ENCODE measurements around the gene EPHB6. TPM values are rescaled to one million over a fixed set of nuclear protein-coding genes. Genes with fewer than 3 reads are reported as not detected.

EPHB6 gene
- total RNA-seq, 4 donors from 2014 or later = 0.53 to 19.0 (median 5.5) TPM

- Histone ChIP-seq H3K36me3 (no peaks in the 10 kb centered on the region), H3K4me3 (no peak overlapping the region), H3K27me3 (no peaks in the 10 kb centered on the region), H3K27ac (no peak overlapping the region), H3K4me1 (peaks cover 0 to 19% (median 4%) of the 10 kb centered on the region in 4 donors), H3K9me3 (no peaks in the 10 kb centered on the region)
- no peak for DNase-seq
- no peak for TF ChIP-seq CTCF (IDR thresholded peaks at IDR 0.05)
- TF ChIP-seq POLR2A (IDR thresholded peaks at IDR 0.05) = no peak
Measured at GRCh38 chr7:142857625-142858024, 2.7 kb downstream of the EPHB6 start.

- TF ChIP-seq CTCF (IDR thresholded peaks at IDR 0.05) (no peak), POLR2A (IDR thresholded peaks at IDR 0.05) (no peak)
- Histone ChIP-seq H3K27ac (no peak overlapping the region), H3K27me3 (no peaks in the 10 kb centered on the region), H3K9me3 (no peaks in the 10 kb centered on the region), H3K36me3 (no peaks in the 10 kb centered on the region), H3K4me1 (peaks cover 0 to 12% (median 4%) of the 10 kb centered on the region in 4 donors), H3K4me3 (no peak overlapping the region)
- DNase-seq = no peak
Measured at GRCh38 chr7:142859411-142859810, 4.5 kb downstream of the EPHB6 start.

GRCh38 chr7:142859829-142860228, 5.0 kb downstream of the EPHB6 start:
- DNase-seq = no peak

GRCh38 chr7:142860968-142861367, 6.1 kb downstream of the EPHB6 start:
- H3K27ac ChIP-seq = no peak overlapping the region
- H3K36me3 ChIP-seq = no peaks in the 10 kb centered on the region
- no peaks in the 10 kb centered on the region for H3K9me3 ChIP-seq
- no peak for DNase-seq
- no peaks in the 10 kb centered on the region for H3K27me3 ChIP-seq
- H3K4me3 ChIP-seq = no peak overlapping the region
- TF ChIP-seq POLR2A (IDR thresholded peaks at IDR 0.05) (no peak), CTCF (IDR thresholded peaks at IDR 0.05) (no peak)
- peaks cover 0 to 2% (median under 1%) of the 10 kb centered on the region in 4 donors for H3K4me1 ChIP-seq

More at GRCh38 chr7:142859829-142860228, 5.0 kb downstream of the EPHB6 start:
- Histone ChIP-seq H3K4me3 (no peak overlapping the region), H3K36me3 (no peaks in the 10 kb centered on the region), H3K27ac (no peak overlapping the region), H3K9me3 (no peaks in the 10 kb centered on the region), H3K27me3 (no peaks in the 10 kb centered on the region), H3K4me1 (peaks cover 0 to 12% (median 4%) of the 10 kb centered on the region in 4 donors)
- TF ChIP-seq CTCF (IDR thresholded peaks at IDR 0.05) = no peak
- TF ChIP-seq POLR2A (IDR thresholded peaks at IDR 0.05) = no peak

- Histone ChIP-seq H3K27ac (no peak overlapping the region), H3K4me1 (no peaks in the 10 kb centered on the region), H3K4me3 (no peak overlapping the region), H3K36me3 (no peaks in the 10 kb centered on the region), H3K27me3 (no peaks in the 10 kb centered on the region), H3K9me3 (no peaks in the 10 kb centered on the region)
- no peak for DNase-seq
- TF ChIP-seq CTCF (IDR thresholded peaks at IDR 0.05) (no peak), POLR2A (IDR thresholded peaks at IDR 0.05) (no peak)
Measured at GRCh38 chr7:142862351-142862750, 7.5 kb downstream of the EPHB6 start.
